Breast epithelium (tissue), 3 donors: ENCODE measurements around the gene LYST.

Experiments
- CTCF ChIP-seq, 3 donors: fragments of 450-650 bp; IDR thresholded peaks; one replicate each; pipeline ENCODE4 v1.5.1; 2016 to 2017; ENCODE audit warnings: antibody characterized with exemption in 3 of 3, mild to moderate bottlenecking in 3 of 3, moderate library complexity in 3 of 3
- POLR2A ChIP-seq: fragments of 450-650 bp; IDR thresholded peaks from one replicate; pipeline ENCODE4 v1.6.1; 2016; ENCODE audit warnings: antibody characterized with exemption, mild to moderate bottlenecking, moderate library complexity
- POLR2AphosphoS5 ChIP-seq, 3 donors: sonication (generic); formaldehyde crosslinking; IDR thresholded peaks; one replicate each; pipeline ENCODE4 v1.6.1; 2017; ENCODE audit warnings: antibody characterized with exemption in 3 of 3

GRCh38 chr1:235714205-235714897 lies 152.4 kb downstream of the LYST start:
- TF ChIP-seq CTCF (IDR thresholded peaks at IDR 0.05): no peak
- TF ChIP-seq POLR2A: no peak
- no peak for TF ChIP-seq POLR2AphosphoS5 (IDR thresholded peaks at IDR 0.05)
